ENCODE results near the gene CYB5A.

DNA sequence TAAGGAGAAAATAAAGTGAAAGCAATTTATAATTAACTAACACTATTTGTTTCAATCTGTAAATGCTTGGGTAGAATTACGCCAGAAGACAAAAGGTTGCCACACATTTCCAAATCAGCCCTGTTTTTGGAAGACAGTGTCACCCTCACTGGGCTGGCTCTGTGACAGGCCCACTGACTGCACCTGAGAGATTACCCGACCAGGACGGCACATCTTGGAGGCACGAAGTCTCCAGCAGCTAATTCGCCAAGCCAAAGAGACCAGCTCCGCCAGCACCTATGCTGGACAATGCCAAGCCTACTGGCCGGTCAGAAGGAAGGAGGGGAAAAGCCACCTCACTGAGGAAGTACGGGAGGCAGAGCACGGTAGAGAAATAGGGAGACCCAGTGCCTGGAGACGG lies 61.9 kb downstream of the CYB5A start:
- TF ChIP-seq, protein P1, sequence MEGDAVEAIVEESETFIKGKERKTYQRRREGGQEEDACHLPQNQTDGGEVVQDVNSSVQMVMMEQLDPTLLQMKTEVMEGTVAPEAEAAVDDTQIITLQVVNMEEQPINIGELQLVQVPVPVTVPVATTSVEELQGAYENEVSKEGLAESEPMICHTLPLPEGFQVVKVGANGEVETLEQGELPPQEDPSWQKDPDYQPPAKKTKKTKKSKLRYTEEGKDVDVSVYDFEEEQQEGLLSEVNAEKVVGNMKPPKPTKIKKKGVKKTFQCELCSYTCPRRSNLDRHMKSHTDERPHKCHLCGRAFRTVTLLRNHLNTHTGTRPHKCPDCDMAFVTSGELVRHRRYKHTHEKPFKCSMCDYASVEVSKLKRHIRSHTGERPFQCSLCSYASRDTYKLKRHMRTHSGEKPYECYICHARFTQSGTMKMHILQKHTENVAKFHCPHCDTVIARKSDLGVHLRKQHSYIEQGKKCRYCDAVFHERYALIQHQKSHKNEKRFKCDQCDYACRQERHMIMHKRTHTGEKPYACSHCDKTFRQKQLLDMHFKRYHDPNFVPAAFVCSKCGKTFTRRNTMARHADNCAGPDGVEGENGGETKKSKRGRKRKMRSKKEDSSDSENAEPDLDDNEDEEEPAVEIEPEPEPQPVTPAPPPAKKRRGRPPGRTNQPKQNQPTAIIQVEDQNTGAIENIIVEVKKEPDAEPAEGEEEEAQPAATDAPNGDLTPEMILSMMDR (IDR thresholded peaks at IDR 0.05; ENCODE audit: poor library complexity), result no peak
- no peak for TF ChIP-seq EZH2 (IDR thresholded peaks at IDR 0.05; ENCODE audit: borderline replicate concordance)

All from hepatocyte (in vitro differentiated cells).